AG09319 (cell line): ENCODE data around the gene SELENOO.

Experiments
- DNase-seq: peaks from one replicate; pipeline ENCODE4 v3.0.0-alpha.2; 2010; ENCODE audit warnings: low read depth; ENCODE audit errors: extremely low read depth
- CTCF ChIP-seq: IDR thresholded peaks from 2 replicates; pipeline ENCODE4 v1.5.1; 2011; ENCODE audit warnings: low read depth, mild to moderate bottlenecking, inconsistent platforms, low read length, moderate library complexity

Gene SELENOO

GRCh38 chr22:50184004-50184901 is 16.6 kb upstream of the SELENOO start:
- DNase-seq: peak; percentile 23
- no peak for TF ChIP-seq CTCF

GRCh38 chr22:50184902-50185374 is 15.9 kb upstream of the SELENOO start:
- TF ChIP-seq CTCF: no peak

GRCh38 chr22:50185375-50186087 is 15.3 kb upstream of the SELENOO start, which contains the start of gene TRABD:
Gene TRABD (plus strand): TSS chr22:50185913. CDS start chr22:50193061, 7,148 bp downstream.
- TF ChIP-seq CTCF: no peak
- DNase-seq: peak; percentile 71

More at GRCh38 chr22:50184902-50185374, 15.9 kb upstream of the SELENOO start:
- DNase-seq: no peak

GRCh38 chr22:50186181-50186714 is 14.6 kb upstream of the SELENOO start:
- no peak for DNase-seq
- no peak for TF ChIP-seq CTCF

GRCh38 chr22:50186761-50187523 is 13.9 kb upstream of the SELENOO start:
- no peak for TF ChIP-seq CTCF
- DNase-seq: no peak

- DNase-seq: no peak
- no peak for TF ChIP-seq CTCF
Measured at GRCh38 chr22:50188356-50188755, 12.5 kb upstream of the SELENOO start.
